ENCODE results near the gene CASKIN1.

DNA sequence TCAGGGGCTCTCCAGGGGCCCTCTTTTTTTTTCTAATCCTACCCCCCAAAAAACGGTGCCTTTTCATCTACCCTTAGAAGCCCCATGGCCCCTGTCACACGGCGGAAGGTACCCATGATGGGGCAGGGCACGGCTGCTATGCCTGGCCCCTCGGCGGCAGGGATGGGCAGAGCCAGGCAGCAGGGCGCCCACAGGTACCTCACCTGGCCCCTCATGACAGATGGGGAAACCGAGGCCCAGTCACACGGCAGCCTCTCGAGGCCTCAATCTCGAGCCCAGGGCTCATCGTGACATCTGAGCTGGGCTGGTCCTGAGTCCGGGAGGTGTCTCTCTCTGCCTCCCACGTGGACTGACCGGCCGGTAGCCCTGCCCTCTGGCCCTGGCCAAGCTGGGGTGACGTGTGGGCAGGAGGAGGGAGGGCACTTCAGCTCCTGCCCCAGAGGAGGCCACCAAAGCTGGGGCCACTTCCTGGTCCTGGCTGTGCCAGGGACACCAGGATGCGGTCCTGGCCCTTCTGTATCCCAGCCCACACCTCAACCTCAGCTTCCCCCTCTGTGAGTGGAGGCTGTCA is 29.3 kb downstream of the CASKIN1 start:
- TF ChIP-seq, protein P1, sequence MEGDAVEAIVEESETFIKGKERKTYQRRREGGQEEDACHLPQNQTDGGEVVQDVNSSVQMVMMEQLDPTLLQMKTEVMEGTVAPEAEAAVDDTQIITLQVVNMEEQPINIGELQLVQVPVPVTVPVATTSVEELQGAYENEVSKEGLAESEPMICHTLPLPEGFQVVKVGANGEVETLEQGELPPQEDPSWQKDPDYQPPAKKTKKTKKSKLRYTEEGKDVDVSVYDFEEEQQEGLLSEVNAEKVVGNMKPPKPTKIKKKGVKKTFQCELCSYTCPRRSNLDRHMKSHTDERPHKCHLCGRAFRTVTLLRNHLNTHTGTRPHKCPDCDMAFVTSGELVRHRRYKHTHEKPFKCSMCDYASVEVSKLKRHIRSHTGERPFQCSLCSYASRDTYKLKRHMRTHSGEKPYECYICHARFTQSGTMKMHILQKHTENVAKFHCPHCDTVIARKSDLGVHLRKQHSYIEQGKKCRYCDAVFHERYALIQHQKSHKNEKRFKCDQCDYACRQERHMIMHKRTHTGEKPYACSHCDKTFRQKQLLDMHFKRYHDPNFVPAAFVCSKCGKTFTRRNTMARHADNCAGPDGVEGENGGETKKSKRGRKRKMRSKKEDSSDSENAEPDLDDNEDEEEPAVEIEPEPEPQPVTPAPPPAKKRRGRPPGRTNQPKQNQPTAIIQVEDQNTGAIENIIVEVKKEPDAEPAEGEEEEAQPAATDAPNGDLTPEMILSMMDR (IDR thresholded peaks at IDR 0.05 in 2 of 3, conservative IDR thresholded peaks at IDR 0.05 in 1 of 3; ENCODE audit: borderline replicate concordance in 1 of 3, insufficient read depth in 1 of 3, low read depth in 2 of 3, low read length in 2 of 3): no peak
- TF ChIP-seq JUND (IDR thresholded peaks at IDR 0.05): no peak
- no peak for TF ChIP-seq EZH2 (IDR thresholded peaks at IDR 0.05)
- no peak for TF ChIP-seq ZNF274 (IDR thresholded peaks at IDR 0.05; ENCODE audit: low read depth, low read length)
- TF ChIP-seq POLR2A (IDR thresholded peaks at IDR 0.05; ENCODE audit: borderline replicate concordance, extremely low read depth, insufficient read depth, insufficient read length): no peak
- TF ChIP-seq, protein P2, sequence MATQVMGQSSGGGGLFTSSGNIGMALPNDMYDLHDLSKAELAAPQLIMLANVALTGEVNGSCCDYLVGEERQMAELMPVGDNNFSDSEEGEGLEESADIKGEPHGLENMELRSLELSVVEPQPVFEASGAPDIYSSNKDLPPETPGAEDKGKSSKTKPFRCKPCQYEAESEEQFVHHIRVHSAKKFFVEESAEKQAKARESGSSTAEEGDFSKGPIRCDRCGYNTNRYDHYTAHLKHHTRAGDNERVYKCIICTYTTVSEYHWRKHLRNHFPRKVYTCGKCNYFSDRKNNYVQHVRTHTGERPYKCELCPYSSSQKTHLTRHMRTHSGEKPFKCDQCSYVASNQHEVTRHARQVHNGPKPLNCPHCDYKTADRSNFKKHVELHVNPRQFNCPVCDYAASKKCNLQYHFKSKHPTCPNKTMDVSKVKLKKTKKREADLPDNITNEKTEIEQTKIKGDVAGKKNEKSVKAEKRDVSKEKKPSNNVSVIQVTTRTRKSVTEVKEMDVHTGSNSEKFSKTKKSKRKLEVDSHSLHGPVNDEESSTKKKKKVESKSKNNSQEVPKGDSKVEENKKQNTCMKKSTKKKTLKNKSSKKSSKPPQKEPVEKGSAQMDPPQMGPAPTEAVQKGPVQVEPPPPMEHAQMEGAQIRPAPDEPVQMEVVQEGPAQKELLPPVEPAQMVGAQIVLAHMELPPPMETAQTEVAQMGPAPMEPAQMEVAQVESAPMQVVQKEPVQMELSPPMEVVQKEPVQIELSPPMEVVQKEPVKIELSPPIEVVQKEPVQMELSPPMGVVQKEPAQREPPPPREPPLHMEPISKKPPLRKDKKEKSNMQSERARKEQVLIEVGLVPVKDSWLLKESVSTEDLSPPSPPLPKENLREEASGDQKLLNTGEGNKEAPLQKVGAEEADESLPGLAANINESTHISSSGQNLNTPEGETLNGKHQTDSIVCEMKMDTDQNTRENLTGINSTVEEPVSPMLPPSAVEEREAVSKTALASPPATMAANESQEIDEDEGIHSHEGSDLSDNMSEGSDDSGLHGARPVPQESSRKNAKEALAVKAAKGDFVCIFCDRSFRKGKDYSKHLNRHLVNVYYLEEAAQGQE (IDR thresholded peaks at IDR 0.05; ENCODE audit: low read depth): no peak
- TF ChIP-seq, protein P3, sequence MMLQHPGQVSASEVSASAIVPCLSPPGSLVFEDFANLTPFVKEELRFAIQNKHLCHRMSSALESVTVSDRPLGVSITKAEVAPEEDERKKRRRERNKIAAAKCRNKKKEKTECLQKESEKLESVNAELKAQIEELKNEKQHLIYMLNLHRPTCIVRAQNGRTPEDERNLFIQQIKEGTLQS (IDR thresholded peaks at IDR 0.05): no peak
- no peak for TF ChIP-seq SRF (IDR thresholded peaks at IDR 0.05; ENCODE audit: low read depth)
- TF ChIP-seq ZFX (IDR thresholded peaks at IDR 0.05): no peak
- no peak for TF ChIP-seq EZH2phosphoT487 (IDR thresholded peaks at IDR 0.05; ENCODE audit: borderline replicate concordance)
